ENCODE measurements around the gene TTBK1.

The TTBK1 gene

GRCh38 chr6:43328528-43328927 lies 85.2 kb downstream of the TTBK1 start:
- DNase-seq (ENCODE audit: low spot score) = no peak
- no peak for TF ChIP-seq CTCF (IDR thresholded peaks at IDR 0.05; ENCODE audit: extremely low read depth, missing control alignments)

GRCh38 chr6:43331470-43331869 lies 88.2 kb downstream of the TTBK1 start:
- no peak for TF ChIP-seq CTCF (IDR thresholded peaks at IDR 0.05; ENCODE audit: extremely low read depth, missing control alignments)

GRCh38 chr6:43331891-43332290 lies 88.6 kb downstream of the TTBK1 start:
- no peak for TF ChIP-seq CTCF (IDR thresholded peaks at IDR 0.05; ENCODE audit: extremely low read depth, missing control alignments)
- DNase-seq (ENCODE audit: low spot score) = no peak

More at GRCh38 chr6:43331470-43331869, 88.2 kb downstream of the TTBK1 start:
- no peak for DNase-seq (ENCODE audit: low spot score)

- DNase-seq (ENCODE audit: low spot score) = no peak
These were observed 91.3 kb downstream of the TTBK1 start for GRCh38 chr6:43334466-43335095.

GRCh38 chr6:43335469-43335868 lies 92.2 kb downstream of the TTBK1 start:
- DNase-seq (ENCODE audit: low spot score) = no peak
- TF ChIP-seq CTCF (IDR thresholded peaks at IDR 0.05; ENCODE audit: extremely low read depth, missing control alignments) = no peak

More at GRCh38 chr6:43334466-43335095, 91.3 kb downstream of the TTBK1 start:
- TF ChIP-seq CTCF (IDR thresholded peaks at IDR 0.05; ENCODE audit: extremely low read depth, missing control alignments) = no peak

DNA sequence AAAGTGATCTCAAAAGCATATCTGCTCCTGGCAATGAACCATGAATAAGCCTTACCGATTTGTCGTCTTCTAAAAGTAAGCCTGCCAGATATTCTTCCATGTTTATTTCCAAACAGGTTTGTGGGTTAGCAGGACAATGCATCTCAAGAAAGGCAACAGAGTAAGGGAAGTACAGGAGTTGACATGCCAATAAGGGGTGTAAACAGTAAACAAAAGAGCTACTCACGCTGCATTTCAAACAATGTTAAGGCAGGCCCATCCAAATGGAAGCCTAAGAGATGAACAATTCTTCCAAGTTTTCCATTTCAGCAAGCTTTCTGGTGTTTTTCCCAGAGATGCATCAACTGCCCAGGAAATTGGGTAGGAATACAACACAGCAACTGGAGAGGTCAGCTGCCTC lies 93.1 kb downstream of the TTBK1 start:
- no peak for TF ChIP-seq CTCF (IDR thresholded peaks at IDR 0.05; ENCODE audit: extremely low read depth, missing control alignments)
- no peak for DNase-seq (ENCODE audit: low spot score)

Data from GM20000 (cell line).